ENCODE measurements around the gene RAD21L1. TPM values are rescaled to one million over a fixed set of nuclear protein-coding genes. Genes with fewer than 3 reads are reported as not detected.

The RAD21L1 gene
- total RNA-seq: not detected

GRCh38 chr20:1225783-1226654 is at the start of gene RAD21L1:
TSS of gene RAD21L1 (plus strand) at chr20:1226044. CDS start at chr20:1228454, 2,410 bp downstream.
- no peaks in the 10 kb centered on the region for H3K9me3 ChIP-seq
- ATAC-seq: peak; percentile 70
- TF ChIP-seq EP300 (IDR thresholded peaks at IDR 0.05) (no peak), POLR2AphosphoS5 (IDR thresholded peaks at IDR 0.05) (no peak), POLR2A (IDR thresholded peaks at IDR 0.05) (peak in 1 of 2 donors; percentile 11)
- peaks cover 69% of the 10 kb centered on the region for H3K27me3 ChIP-seq
- H3K36me3 ChIP-seq: no peaks in the 10 kb centered on the region
- WGBS, 2 donors (ENCODE audit: low coverage in 1 of 2): 1% methylated on average over 16 of the region's 88 CpGs; no CpG with 5 or more reads in 1 of the 2 donors
- H3K4me3 ChIP-seq: peak within 1 kb of the TSS; percentile 32 to 63
- H3K4me1 ChIP-seq: peaks cover 0 to 20% (median 10%) of the 10 kb centered on the region in 3 donors
- H3K27ac ChIP-seq: peak within 1 kb of the TSS in 2 of 4 donors; percentile 40 to 68

- TF ChIP-seq CTCF (IDR thresholded peaks at IDR 0.05): no peak
- TF ChIP-seq POLR2A (IDR thresholded peaks at IDR 0.05): no peak
- no peak for TF ChIP-seq POLR2AphosphoS5 (IDR thresholded peaks at IDR 0.05)
- TF ChIP-seq EP300 (IDR thresholded peaks at IDR 0.05): no peak
- H3K36me3 ChIP-seq: peaks cover 0 to 66% of the 10 kb centered on the region in 2 donors
- H3K27ac ChIP-seq: no peak overlapping the region
- no peaks in the 10 kb centered on the region for H3K4me1 ChIP-seq
- no peak for ATAC-seq
- H3K4me3 ChIP-seq: no peak overlapping the region
- no peaks in the 10 kb centered on the region for H3K9me3 ChIP-seq
- 81 to 93% methylated on average over 3 of the region's 5 CpGs for WGBS, 2 donors (ENCODE audit: low coverage in 1 of 2)
- H3K27me3 ChIP-seq: no peaks in the 10 kb centered on the region
Observed at GRCh38 chr20:1177680-1178079, 48.2 kb upstream of the RAD21L1 start.

GRCh38 chr20:1178103-1178502 is 47.7 kb upstream of the RAD21L1 start:
- no peak for ATAC-seq
- Histone ChIP-seq H3K36me3 (peaks cover 0 to 62% of the 10 kb centered on the region in 2 donors), H3K27ac (no peak overlapping the region), H3K9me3 (no peaks in the 10 kb centered on the region), H3K4me1 (no peaks in the 10 kb centered on the region), H3K27me3 (no peaks in the 10 kb centered on the region), H3K4me3 (no peak overlapping the region)
- TF ChIP-seq POLR2AphosphoS5 (IDR thresholded peaks at IDR 0.05): no peak
- no peak for TF ChIP-seq CTCF (IDR thresholded peaks at IDR 0.05)
- TF ChIP-seq EP300 (IDR thresholded peaks at IDR 0.05): no peak
- no peak for TF ChIP-seq POLR2A (IDR thresholded peaks at IDR 0.05)
- WGBS, 2 donors (ENCODE audit: low coverage in 1 of 2): 86 to 95% methylated on average over 1 to 3 of the region's 3 CpGs

GRCh38 chr20:1178623-1179022 is 47.2 kb upstream of the RAD21L1 start:
- Histone ChIP-seq H3K27ac (no peak overlapping the region), H3K27me3 (peaks cover 3% of the 10 kb centered on the region), H3K4me1 (no peaks in the 10 kb centered on the region), H3K9me3 (no peaks in the 10 kb centered on the region), H3K4me3 (no peak overlapping the region), H3K36me3 (peaks cover 0 to 57% of the 10 kb centered on the region in 2 donors)
- ATAC-seq: no peak
- TF ChIP-seq EP300 (IDR thresholded peaks at IDR 0.05): no peak
- no peak for TF ChIP-seq POLR2A (IDR thresholded peaks at IDR 0.05)
- TF ChIP-seq POLR2AphosphoS5 (IDR thresholded peaks at IDR 0.05): no peak
- no peak for TF ChIP-seq CTCF (IDR thresholded peaks at IDR 0.05)
- 64 to 92% methylated on average over 3 of the region's 3 CpGs for WGBS, 2 donors (ENCODE audit: low coverage in 1 of 2)

GRCh38 chr20:1180949-1181348 is 44.9 kb upstream of the RAD21L1 start:
- 97 to 100% methylated on average over 4 to 5 of the region's 27 CpGs for WGBS, 2 donors (ENCODE audit: low coverage in 1 of 2)
- no peak for ATAC-seq
- Histone ChIP-seq H3K4me1 (peaks cover 0 to 17% (median 10%) of the 10 kb centered on the region in 3 donors), H3K27me3 (peaks cover 26% of the 10 kb centered on the region), H3K27ac (no peak overlapping the region), H3K36me3 (peaks cover 0 to 34% of the 10 kb centered on the region in 2 donors), H3K4me3 (no peak overlapping the region), H3K9me3 (no peaks in the 10 kb centered on the region)
- TF ChIP-seq CTCF (IDR thresholded peaks at IDR 0.05) (no peak), EP300 (IDR thresholded peaks at IDR 0.05) (no peak), POLR2A (IDR thresholded peaks at IDR 0.05) (no peak), POLR2AphosphoS5 (IDR thresholded peaks at IDR 0.05) (no peak)

All from gastroesophageal sphincter (tissue), 4 donors.